IPS-18a (cell line): ENCODE data around the gene ARHGDIB.

Experiments used
- H3K27ac ChIP-seq: one replicate; pipeline ENCODE4 v1.5.1; 2013; ENCODE audit warnings: low read length
- H3K27me3 ChIP-seq: one replicate; pipeline ENCODE4 v1.6.1; 2013; ENCODE audit warnings: mild to moderate bottlenecking, low read length; ENCODE audit not compliant: control insufficient read depth, insufficient read depth
- H3K36me3 ChIP-seq: one replicate; pipeline ENCODE4 v1.6.1; 2013; ENCODE audit warnings: low read depth, low read length; ENCODE audit not compliant: control insufficient read depth
- H3K4me1 ChIP-seq: one replicate; pipeline ENCODE4 v1.6.1; 2013; ENCODE audit warnings: low read depth, low read length; ENCODE audit not compliant: control insufficient read depth
- H3K4me3 ChIP-seq: one replicate; pipeline ENCODE4 v1.5.1; 2013; ENCODE audit warnings: low read length
- H3K9ac ChIP-seq: one replicate; pipeline ENCODE4 v1.6.1; 2013; ENCODE audit warnings: mild to moderate bottlenecking, low read length, moderate library complexity
- H3K9me3 ChIP-seq: one replicate; pipeline ENCODE4 v1.6.1; 2013; ENCODE audit warnings: low read depth, low read length; ENCODE audit not compliant: control insufficient read depth

Gene ARHGDIB

GRCh38 chr12:14994610-14995009 lies 33.2 kb upstream of the ARHGDIB start:
- Histone ChIP-seq H3K27me3 (no peaks in the 10 kb centered on the region), H3K9me3 (no peaks in the 10 kb centered on the region), H3K4me3 (no peak overlapping the region), H3K27ac (no peak overlapping the region), H3K4me1 (no peaks in the 10 kb centered on the region), H3K36me3 (no peaks in the 10 kb centered on the region), H3K9ac (no peak overlapping the region)

- no peak overlapping the region for H3K9ac ChIP-seq
These were observed 32.3 kb upstream of the ARHGDIB start for GRCh38 chr12:14993537-14994266.

GRCh38 chr12:14993117-14993516 lies 31.7 kb upstream of the ARHGDIB start:
- Histone ChIP-seq H3K36me3 (no peaks in the 10 kb centered on the region), H3K9me3 (no peaks in the 10 kb centered on the region), H3K9ac (no peak overlapping the region), H3K27ac (no peak overlapping the region), H3K4me3 (no peak overlapping the region), H3K27me3 (no peaks in the 10 kb centered on the region), H3K4me1 (no peaks in the 10 kb centered on the region)

More at GRCh38 chr12:14993537-14994266, 32.3 kb upstream of the ARHGDIB start:
- no peak overlapping the region for H3K4me3 ChIP-seq
- no peaks in the 10 kb centered on the region for H3K4me1 ChIP-seq
- no peak overlapping the region for H3K27ac ChIP-seq
- H3K9me3 ChIP-seq: no peaks in the 10 kb centered on the region
- H3K36me3 ChIP-seq: no peaks in the 10 kb centered on the region
- no peaks in the 10 kb centered on the region for H3K27me3 ChIP-seq

DNA sequence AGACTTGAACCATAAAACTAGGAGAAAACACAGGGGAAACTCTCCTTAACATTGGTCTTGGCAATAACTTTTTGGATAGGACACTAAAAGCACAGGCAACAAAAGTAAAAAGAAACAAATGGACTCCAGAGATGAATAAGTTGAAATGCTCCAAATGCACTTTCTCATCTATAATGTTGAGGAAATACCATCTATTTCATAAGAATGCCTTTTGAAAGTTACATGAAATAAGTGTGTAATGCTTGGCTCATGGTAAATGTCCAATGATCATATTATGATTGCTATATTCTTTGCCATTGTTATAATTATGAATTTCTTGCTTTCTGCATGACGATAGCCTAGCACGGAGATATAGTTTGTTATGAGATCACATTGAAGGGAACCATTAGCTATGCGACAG lies 31.3 kb upstream of the ARHGDIB start:
- Histone ChIP-seq H3K27ac (no peak overlapping the region), H3K9ac (no peak overlapping the region)

DNA sequence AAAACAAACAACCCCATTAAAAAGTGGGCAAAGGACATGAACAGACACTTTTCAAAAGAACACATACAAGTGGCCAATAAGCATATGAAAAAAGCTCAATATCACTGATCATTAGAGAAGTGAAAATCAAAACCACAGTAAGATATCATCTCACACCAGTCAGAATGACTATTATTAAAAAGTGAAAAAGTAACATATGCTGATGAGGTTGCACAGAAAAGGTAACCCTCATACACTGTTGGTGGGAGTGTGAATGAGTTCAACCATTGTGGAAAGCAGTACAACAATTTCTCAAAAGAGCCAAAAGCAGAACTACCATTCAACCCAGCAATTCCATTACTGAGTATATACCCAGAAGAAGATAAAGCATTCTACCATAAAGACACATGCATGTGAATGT lies 29.7 kb upstream of the ARHGDIB start:
- Histone ChIP-seq H3K4me1 (no peaks in the 10 kb centered on the region), H3K9me3 (no peaks in the 10 kb centered on the region)

More for the DNA sequence above, 31.3 kb upstream of the ARHGDIB start:
- H3K4me1 ChIP-seq: no peaks in the 10 kb centered on the region
- no peak overlapping the region for H3K4me3 ChIP-seq
- H3K9me3 ChIP-seq: no peaks in the 10 kb centered on the region
- no peaks in the 10 kb centered on the region for H3K36me3 ChIP-seq
- H3K27me3 ChIP-seq: no peaks in the 10 kb centered on the region

DNA sequence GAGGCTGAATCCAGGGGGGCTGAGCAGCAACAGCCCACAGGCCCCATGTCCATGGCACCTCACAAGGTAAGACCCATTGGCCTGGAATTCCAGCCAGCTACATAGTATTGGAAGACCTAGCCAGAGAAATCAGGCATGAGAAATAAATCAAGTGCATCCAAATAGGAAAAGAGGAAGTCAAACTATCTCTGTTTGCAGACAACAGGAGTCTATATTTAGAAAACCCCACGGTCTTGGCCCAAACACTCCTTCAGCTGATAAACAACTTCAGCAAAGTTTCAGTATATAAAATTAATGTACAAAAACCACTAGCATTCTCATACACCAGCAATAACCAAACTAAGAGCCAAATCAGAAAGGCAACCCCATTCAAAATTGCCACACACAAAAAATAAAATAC lies 28.4 kb upstream of the ARHGDIB start:
- no peaks in the 10 kb centered on the region for H3K36me3 ChIP-seq
- no peaks in the 10 kb centered on the region for H3K4me1 ChIP-seq
- H3K9me3 ChIP-seq: no peaks in the 10 kb centered on the region
- H3K4me3 ChIP-seq: no peak overlapping the region
- H3K27ac ChIP-seq: no peak overlapping the region
- H3K9ac ChIP-seq: no peak overlapping the region
- no peaks in the 10 kb centered on the region for H3K27me3 ChIP-seq

More for the DNA sequence above, 29.7 kb upstream of the ARHGDIB start:
- Histone ChIP-seq H3K4me3 (no peak overlapping the region), H3K27me3 (no peaks in the 10 kb centered on the region), H3K36me3 (no peaks in the 10 kb centered on the region), H3K27ac (no peak overlapping the region), H3K9ac (no peak overlapping the region)

DNA sequence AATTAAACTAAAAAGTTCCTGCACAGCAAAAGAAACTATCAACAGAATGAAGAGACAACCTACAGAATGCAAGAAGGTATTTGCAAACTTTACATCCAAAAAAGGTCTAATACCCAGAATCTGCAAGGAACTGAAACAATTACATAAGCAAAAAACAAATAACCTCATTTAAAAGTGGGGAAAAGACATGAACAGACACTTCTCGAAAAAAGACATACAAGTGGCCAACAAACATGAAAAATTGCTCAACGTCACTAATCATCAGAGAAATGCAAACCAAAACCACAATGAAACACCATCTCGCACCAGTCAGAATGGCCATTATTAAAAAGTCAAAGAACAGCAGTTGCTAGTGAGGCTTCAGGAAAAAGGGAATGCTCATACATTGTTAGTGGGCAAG lies 26.6 kb upstream of the ARHGDIB start:
- H3K27ac ChIP-seq: no peak overlapping the region
- H3K27me3 ChIP-seq: no peaks in the 10 kb centered on the region
- H3K4me1 ChIP-seq: no peaks in the 10 kb centered on the region
- H3K36me3 ChIP-seq: no peaks in the 10 kb centered on the region
- H3K4me3 ChIP-seq: no peak overlapping the region
- H3K9me3 ChIP-seq: no peaks in the 10 kb centered on the region
- H3K9ac ChIP-seq: no peak overlapping the region

DNA sequence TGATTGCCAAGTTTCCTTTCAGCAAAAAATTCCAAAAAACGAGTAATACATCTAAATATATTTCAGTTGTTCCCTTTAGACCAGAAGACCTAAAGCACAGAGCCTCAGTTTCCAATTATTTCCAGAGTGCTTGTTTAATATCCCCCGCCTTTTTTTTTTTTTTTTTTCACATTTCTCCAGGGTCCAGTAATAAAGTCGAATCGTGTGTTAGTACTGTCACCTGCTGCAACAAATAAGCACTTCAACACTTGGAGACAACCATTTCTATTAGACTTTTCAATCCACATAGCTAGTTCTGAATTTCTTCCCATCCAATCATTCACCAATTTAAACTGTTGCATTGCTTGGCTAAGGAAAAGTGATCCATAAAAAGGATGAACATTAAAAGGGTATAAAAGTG lies 25.0 kb upstream of the ARHGDIB start:
- no peaks in the 10 kb centered on the region for H3K27me3 ChIP-seq
- no peaks in the 10 kb centered on the region for H3K9me3 ChIP-seq
- H3K36me3 ChIP-seq: no peaks in the 10 kb centered on the region
- H3K4me1 ChIP-seq: no peaks in the 10 kb centered on the region
- no peak overlapping the region for H3K9ac ChIP-seq
- no peak overlapping the region for H3K4me3 ChIP-seq
- H3K27ac ChIP-seq: no peak overlapping the region

- no peaks in the 10 kb centered on the region for H3K36me3 ChIP-seq
- H3K4me3 ChIP-seq: no peak overlapping the region
- no peak overlapping the region for H3K27ac ChIP-seq
- H3K27me3 ChIP-seq: no peaks in the 10 kb centered on the region
- no peaks in the 10 kb centered on the region for H3K9me3 ChIP-seq
- no peaks in the 10 kb centered on the region for H3K4me1 ChIP-seq
- H3K9ac ChIP-seq: no peak overlapping the region
These were observed 23.4 kb upstream of the ARHGDIB start for GRCh38 chr12:14984766-14985285.

GRCh38 chr12:14984036-14984435 lies 22.6 kb upstream of the ARHGDIB start:
- no peaks in the 10 kb centered on the region for H3K4me1 ChIP-seq
- no peak overlapping the region for H3K9ac ChIP-seq
- no peak overlapping the region for H3K27ac ChIP-seq
- H3K4me3 ChIP-seq: no peak overlapping the region
- no peaks in the 10 kb centered on the region for H3K9me3 ChIP-seq
- H3K27me3 ChIP-seq: no peaks in the 10 kb centered on the region
- H3K36me3 ChIP-seq: no peaks in the 10 kb centered on the region

GRCh38 chr12:14982991-14983390 lies 21.6 kb upstream of the ARHGDIB start:
- no peaks in the 10 kb centered on the region for H3K27me3 ChIP-seq
- no peaks in the 10 kb centered on the region for H3K36me3 ChIP-seq
- no peaks in the 10 kb centered on the region for H3K4me1 ChIP-seq
- no peaks in the 10 kb centered on the region for H3K9me3 ChIP-seq
- no peak overlapping the region for H3K27ac ChIP-seq
- no peak overlapping the region for H3K4me3 ChIP-seq
- H3K9ac ChIP-seq: no peak overlapping the region

DNA sequence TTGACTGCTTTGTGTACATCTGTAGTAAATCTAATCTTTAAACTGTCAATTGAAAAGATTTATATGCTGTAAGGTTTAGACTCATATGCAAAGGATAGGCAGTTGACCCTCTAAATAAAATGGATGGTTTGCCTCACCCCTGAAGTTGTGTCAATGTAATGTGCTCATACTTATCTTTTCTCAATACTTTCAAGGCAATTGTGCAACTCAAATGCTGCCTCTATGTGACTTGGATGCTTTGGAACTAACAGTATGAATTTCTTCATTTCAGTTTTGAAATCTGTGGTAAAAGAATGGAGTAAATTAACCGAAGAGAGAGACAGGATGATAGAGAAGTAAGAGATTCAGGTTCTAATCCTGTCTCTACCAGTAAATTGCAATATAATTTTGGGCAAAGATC lies 21.2 kb upstream of the ARHGDIB start:
- H3K4me3 ChIP-seq: no peak overlapping the region
- H3K9me3 ChIP-seq: no peaks in the 10 kb centered on the region
- H3K9ac ChIP-seq: no peak overlapping the region
- no peak overlapping the region for H3K27ac ChIP-seq
- H3K36me3 ChIP-seq: no peaks in the 10 kb centered on the region
- no peaks in the 10 kb centered on the region for H3K27me3 ChIP-seq
- no peaks in the 10 kb centered on the region for H3K4me1 ChIP-seq
